ENCODE measurements around the gene MCF2L. TPM values are rescaled to one million over a fixed set of nuclear protein-coding genes. Genes with fewer than 3 reads are reported as not detected.

MCF2L gene
- total RNA-seq, 1 experiment from 2014 or later: 5.9 TPM

DNA sequence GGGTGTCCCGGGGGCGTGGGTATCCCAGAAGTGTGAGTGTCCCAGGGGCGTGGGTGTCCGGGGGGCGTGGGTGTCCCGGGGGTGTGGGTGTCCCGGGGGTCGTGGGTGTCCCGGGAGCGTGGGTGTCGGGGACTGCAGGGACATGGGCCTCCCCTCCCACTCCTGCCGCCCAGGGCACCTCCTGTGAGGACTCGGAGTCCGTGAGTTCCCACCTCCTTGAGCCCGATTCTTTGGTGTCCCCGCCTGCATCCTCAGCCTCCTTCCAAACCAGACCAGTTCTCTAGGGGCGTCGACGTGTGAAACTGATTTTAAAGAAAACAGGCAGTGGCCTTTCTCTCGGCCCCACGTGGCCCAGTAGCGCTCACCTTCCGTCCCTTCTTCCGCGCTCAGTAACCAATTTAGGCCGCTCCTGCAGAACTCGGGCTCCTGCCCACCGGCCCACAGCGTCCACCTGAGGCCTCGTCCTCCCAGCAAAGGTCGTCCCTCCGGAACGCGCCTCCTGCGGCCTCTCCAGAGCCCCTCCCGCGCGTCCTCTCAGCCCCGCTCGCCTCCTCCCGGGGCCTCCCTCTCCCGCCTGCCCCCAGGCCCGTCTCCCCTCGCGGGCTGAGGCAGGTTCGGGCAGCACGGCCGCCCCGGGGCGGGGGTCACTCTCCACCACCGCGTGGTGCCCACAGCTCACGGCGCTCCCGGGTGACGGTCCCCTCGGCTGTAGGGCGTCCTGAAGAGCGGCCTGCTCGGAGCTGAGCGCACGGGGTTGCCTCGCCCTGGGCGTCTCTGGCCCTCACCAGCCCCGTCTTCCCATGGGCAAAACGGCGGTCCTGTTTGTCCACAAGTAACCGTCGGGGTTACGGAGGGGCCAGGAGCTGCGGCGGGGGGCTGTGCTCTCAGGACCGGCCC is 140.4 kb downstream of the MCF2L start:
- Histone ChIP-seq H3K9ac (ENCODE audit: low read length) (no peak overlapping the region), H3K79me2 (ENCODE audit: low read length) (no peaks in the 10 kb centered on the region), H3K4me3 (ENCODE audit: low read length) (no peak overlapping the region), H3F3A (ENCODE audit: low read length, unreplicated experiment) (no peaks in the 10 kb centered on the region), H3K36me3 (ENCODE audit: low read depth, low read length) (no peaks in the 10 kb centered on the region), H3K9me3 (ENCODE audit: low read length) (no peaks in the 10 kb centered on the region), H3K4me1 (ENCODE audit: insufficient read depth, low read length) (no peaks in the 10 kb centered on the region), H4K20me1 (ENCODE audit: low read length) (no peaks in the 10 kb centered on the region), H2AFZ (ENCODE audit: low read length) (no peak overlapping the region), H3K27ac (ENCODE audit: low read length) (no peak overlapping the region), H3K9me2 (replicated peaks; ENCODE audit: low read length) (no peaks in the 10 kb centered on the region), H3K4me2 (ENCODE audit: low read length) (no peak overlapping the region), H3K27me3 (ENCODE audit: low read length) (no peaks in the 10 kb centered on the region)
- ChIA-PET CTCF (no interaction called here), POLR2A (ENCODE audit: unreplicated experiment) (no interaction called here)
- no peak for DNase-seq
- TF ChIP-seq, protein P1, sequence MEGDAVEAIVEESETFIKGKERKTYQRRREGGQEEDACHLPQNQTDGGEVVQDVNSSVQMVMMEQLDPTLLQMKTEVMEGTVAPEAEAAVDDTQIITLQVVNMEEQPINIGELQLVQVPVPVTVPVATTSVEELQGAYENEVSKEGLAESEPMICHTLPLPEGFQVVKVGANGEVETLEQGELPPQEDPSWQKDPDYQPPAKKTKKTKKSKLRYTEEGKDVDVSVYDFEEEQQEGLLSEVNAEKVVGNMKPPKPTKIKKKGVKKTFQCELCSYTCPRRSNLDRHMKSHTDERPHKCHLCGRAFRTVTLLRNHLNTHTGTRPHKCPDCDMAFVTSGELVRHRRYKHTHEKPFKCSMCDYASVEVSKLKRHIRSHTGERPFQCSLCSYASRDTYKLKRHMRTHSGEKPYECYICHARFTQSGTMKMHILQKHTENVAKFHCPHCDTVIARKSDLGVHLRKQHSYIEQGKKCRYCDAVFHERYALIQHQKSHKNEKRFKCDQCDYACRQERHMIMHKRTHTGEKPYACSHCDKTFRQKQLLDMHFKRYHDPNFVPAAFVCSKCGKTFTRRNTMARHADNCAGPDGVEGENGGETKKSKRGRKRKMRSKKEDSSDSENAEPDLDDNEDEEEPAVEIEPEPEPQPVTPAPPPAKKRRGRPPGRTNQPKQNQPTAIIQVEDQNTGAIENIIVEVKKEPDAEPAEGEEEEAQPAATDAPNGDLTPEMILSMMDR (conservative IDR thresholded peaks at IDR 0.05; ENCODE audit: low read depth, low read length): no peak
- TF ChIP-seq EZH2 (IDR thresholded peaks at IDR 0.05; ENCODE audit: low read length, unreplicated experiment) (no peak), EZH2phosphoT487 (IDR thresholded peaks at IDR 0.05; ENCODE audit: borderline replicate concordance, low read length) (no peak)
- BruUV-seq (replicated peaks): no TSS peak
- intact Hi-C loops (cut with micrococcal nuclease): no loop called here
- no peak for ATAC-seq

DNA sequence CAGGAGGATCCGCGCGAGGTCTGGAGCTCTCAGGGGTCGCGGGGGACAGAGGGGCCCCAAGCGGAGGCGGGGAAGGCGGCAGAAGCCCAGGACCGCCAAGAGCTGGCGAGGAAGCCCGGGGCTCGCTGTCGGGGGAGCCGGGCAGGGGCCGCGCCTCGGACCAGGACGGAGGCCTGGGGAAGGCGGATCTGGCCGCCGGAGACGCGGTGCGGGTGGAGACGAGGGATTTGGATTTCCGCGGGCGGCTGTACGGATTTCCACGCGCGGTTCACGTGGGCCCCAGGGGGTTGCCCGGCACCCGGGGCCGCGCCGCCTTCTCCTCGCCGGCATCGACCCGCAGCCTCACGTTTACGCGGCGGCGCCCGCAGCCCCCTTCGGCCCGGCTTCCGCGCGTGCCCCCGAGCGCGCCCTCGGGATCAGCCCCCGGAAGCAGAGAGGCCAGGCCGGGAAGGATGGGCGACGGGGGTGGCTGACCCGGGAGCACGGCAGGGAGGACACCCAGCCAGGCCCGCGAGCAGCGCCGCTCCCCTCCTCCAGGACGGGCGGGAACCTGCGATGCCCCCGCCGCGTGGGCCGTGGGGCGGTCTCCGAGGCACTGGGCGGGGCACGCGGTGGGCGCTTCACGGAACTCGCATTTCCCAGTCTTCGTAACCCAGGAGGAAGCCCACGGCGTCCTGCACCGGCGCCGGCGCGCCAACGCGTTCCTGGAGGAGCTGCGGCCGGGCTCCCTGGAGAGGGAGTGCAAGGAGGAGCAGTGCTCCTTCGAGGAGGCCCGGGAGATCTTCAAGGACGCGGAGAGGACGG is 141.2 kb downstream of the MCF2L start:
- BruUV-seq (replicated peaks): no TSS peak

More for the DNA sequence above, 141.2 kb downstream of the MCF2L start:
- Histone ChIP-seq H3K79me2 (ENCODE audit: low read length) (no peaks in the 10 kb centered on the region), H3K9me2 (replicated peaks; ENCODE audit: low read length) (no peaks in the 10 kb centered on the region), H3K4me1 (ENCODE audit: insufficient read depth, low read length) (no peaks in the 10 kb centered on the region), H3K9ac (ENCODE audit: low read length) (no peak overlapping the region), H3K27me3 (ENCODE audit: low read length) (no peaks in the 10 kb centered on the region), H3K4me2 (ENCODE audit: low read length) (no peak overlapping the region), H3K36me3 (ENCODE audit: low read depth, low read length) (no peaks in the 10 kb centered on the region), H3F3A (ENCODE audit: low read length, unreplicated experiment) (no peaks in the 10 kb centered on the region), H3K4me3 (ENCODE audit: low read length) (no peak overlapping the region), H4K20me1 (ENCODE audit: low read length) (no peaks in the 10 kb centered on the region), H3K9me3 (ENCODE audit: low read length) (no peaks in the 10 kb centered on the region), H3K27ac (ENCODE audit: low read length) (no peak overlapping the region), H2AFZ (ENCODE audit: low read length) (no peak overlapping the region)
- DNase-seq (no peak), ATAC-seq (no peak)
- TF ChIP-seq, protein P1 (conservative IDR thresholded peaks at IDR 0.05; ENCODE audit: low read depth, low read length): no peak
- TF ChIP-seq EZH2 (IDR thresholded peaks at IDR 0.05; ENCODE audit: low read length, unreplicated experiment): no peak
- TF ChIP-seq EZH2phosphoT487 (IDR thresholded peaks at IDR 0.05; ENCODE audit: borderline replicate concordance, low read length): no peak
- ChIA-PET CTCF (no interaction called here), POLR2A (ENCODE audit: unreplicated experiment) (no interaction called here)
- intact Hi-C loops (cut with micrococcal nuclease): no loop called here
